Astrocyte of the cerebellum (primary cell): ENCODE measurements around the gene XPNPEP1.

Source experiments
- DNase-seq: peaks from one replicate; pipeline ENCODE4 v3.0.0-alpha.2; 2011; ENCODE audit warnings: low read depth
- H3K4me3 ChIP-seq: 2 replicates; pipeline ENCODE4 v1.5.1; 2011; ENCODE audit warnings: mild to moderate bottlenecking, low read depth, low read length, moderate library complexity
- in situ Hi-C: cut with HindIII; loops from 2 replicates; pipeline ENCODE4 v1.10.0; 2017; ENCODE audit warnings: low sequenced_read_pairs
- TF ChIP-seq, protein P1 (sequence below): IDR thresholded peaks from 2 replicates; pipeline ENCODE4 v1.5.1; 2012; ENCODE audit warnings: low read length, low read depth, moderate library complexity, mild to moderate bottlenecking; ENCODE audit errors: missing control alignments

The XPNPEP1 gene

DNA sequence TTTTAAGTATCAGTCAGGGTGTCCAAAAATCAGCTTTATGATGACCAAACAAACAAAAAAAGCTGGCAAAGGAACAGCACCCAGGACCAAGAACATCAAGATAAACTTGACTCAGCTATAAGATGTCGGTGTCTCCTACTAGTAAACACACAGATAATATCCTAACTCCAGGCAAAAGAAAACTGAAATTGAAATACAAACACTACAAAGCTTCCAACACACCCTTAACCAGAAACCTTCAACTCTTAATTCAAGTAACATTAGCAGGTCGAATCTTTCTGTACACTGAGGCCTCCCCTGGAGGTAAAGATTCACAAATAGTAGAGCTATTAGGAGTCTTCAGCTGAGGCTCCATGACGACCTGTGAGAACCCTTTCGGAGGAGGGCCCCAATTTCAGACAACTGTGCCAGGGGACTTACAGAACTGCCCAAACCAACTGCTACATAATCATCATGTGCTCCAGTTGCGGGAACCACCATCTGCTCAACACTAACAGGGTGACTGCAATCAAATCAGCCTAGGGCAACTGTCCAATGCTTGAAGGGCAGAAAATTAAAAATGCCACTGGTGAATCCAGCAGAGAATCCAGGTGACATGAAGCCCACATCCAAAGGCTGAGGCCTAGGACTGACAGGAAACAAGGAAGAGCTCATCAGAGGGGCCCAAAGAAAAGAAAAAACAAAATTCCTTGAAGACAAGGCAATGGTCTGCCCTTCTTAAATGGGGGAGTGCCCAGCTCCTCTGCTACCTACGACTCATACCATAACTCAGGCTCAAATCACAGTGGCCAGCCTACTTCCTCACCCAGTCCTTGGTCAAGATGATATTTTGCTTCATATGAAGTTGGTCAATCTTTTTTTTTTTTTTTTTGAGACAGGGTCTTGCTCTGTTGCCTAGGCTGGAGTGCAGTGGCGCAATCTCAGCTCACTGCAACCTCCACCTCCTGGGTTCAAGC, 20.0 kb downstream of the XPNPEP1 start:
- in situ Hi-C loops = loop anchor here (5.0 kb wide), 1 partner anchor 94 kb away; no protein-coding TSS in a partner anchor
- H3K4me3 ChIP-seq = no peak overlapping the region
- TF ChIP-seq, protein P1, sequence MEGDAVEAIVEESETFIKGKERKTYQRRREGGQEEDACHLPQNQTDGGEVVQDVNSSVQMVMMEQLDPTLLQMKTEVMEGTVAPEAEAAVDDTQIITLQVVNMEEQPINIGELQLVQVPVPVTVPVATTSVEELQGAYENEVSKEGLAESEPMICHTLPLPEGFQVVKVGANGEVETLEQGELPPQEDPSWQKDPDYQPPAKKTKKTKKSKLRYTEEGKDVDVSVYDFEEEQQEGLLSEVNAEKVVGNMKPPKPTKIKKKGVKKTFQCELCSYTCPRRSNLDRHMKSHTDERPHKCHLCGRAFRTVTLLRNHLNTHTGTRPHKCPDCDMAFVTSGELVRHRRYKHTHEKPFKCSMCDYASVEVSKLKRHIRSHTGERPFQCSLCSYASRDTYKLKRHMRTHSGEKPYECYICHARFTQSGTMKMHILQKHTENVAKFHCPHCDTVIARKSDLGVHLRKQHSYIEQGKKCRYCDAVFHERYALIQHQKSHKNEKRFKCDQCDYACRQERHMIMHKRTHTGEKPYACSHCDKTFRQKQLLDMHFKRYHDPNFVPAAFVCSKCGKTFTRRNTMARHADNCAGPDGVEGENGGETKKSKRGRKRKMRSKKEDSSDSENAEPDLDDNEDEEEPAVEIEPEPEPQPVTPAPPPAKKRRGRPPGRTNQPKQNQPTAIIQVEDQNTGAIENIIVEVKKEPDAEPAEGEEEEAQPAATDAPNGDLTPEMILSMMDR = no peak
- DNase-seq = no peak

DNA sequence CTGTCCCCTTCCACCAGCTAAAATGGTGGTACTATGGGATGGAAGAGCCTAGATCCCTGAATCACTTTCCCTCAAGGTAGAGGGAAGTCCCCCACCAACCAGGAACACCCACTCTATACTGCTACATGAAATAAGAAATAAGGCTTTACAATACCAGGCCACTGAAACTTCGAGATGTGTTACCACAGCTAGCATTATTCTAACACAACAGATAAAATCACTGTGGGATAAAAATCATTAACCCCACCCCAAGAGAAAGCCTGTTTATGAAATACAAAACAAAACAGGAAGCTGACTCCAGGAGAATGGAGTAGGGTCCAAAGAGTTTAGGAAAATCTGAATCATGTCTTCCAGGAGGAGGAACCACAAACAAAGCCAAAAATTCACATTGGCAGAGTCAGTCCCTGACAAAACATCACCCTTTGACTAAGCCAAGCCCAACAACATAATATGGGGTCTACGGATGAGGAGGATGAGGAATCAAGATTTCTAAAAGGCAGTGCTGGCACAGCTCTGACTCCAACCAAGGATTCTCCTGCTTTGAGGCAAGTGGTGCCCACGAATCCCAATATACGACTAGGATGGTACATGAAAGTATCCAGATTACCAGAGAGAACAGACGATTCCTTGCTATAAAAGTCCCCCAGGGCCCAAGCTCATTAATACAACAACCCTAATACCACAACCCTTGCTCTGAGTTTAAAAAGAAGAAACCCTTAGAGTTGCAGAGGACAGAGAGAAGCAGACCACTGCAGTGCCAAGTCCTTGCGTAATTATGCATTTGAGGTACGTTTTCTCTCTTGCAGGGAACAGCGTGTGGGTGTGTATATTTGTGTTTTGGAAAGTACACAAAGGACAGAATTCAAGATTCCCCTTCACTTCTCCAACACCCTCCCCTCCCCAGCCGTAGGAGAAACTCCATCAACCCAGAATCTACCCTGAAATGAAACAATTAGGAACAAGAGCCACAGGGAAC, 23.7 kb downstream of the XPNPEP1 start:
- no peak overlapping the region for H3K4me3 ChIP-seq
- in situ Hi-C loops = loop anchor here (5.0 to 25.0 kb wide), 3 partner anchors 98 to 388 kb away; no protein-coding TSS in a partner anchor
- TF ChIP-seq, protein P1 = no peak
- DNase-seq = no peak

DNA sequence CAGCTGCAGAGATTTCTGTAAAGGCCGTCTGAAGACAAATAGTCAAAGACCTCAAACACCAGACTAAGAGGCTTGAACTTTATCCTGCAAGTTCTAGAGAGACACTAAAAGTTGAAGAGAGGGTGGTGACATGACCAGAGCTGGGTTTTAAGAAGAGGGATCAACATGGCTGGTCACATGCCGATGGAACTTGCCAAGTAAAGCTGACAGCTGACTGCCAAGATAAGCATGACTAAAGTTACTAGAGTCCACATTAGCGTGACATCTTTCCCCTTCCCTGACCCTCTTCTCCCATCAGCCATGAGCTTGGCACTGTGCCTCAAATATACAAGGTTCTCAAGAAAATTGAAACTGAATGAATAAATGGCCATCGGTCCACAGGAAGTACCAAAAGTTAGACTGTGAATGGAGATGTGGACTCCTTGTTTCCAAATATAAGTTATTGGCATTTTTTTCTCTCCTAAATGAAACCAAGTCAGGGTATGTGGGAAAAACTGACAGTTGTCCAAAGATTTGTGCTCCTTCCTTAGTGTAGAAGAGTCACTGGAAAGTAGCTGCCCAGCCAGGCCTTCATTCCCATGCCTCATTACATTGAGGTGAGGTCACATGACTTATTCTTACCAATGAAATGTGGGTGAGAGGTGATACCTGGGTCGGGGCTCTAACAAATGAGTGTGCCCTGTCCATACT, 24.5 kb downstream of the XPNPEP1 start:
- H3K4me3 ChIP-seq = no peak overlapping the region
- in situ Hi-C loops = loop anchor here (25.0 kb wide), 2 partner anchors 188 to 388 kb away; no protein-coding TSS in a partner anchor
- TF ChIP-seq, protein P1 = no peak
- DNase-seq = no peak

DNA sequence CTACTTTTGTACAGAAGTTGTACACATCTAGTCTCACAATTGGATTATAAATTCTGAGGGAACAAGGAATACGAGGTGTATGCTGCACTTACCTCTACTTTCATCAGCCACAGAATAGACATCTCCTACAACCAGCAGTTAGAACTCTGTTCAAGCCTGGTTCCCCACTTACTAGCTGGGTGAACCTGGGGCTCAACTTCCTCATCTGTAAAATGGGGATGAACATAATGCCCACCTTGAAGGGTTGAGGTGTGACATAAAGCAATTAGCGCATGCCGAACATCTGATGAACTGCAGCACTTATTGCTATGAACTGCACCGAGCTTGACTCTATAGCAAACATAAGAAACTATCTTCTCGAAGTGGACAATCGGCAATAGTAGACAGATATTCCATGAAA, 25.3 kb downstream of the XPNPEP1 start:
- TF ChIP-seq, protein P1 = no peak
- DNase-seq = no peak
- in situ Hi-C loops = loop anchor here (25.0 kb wide), 2 partner anchors 189 to 389 kb away; no protein-coding TSS in a partner anchor
- H3K4me3 ChIP-seq = no peak overlapping the region

DNA sequence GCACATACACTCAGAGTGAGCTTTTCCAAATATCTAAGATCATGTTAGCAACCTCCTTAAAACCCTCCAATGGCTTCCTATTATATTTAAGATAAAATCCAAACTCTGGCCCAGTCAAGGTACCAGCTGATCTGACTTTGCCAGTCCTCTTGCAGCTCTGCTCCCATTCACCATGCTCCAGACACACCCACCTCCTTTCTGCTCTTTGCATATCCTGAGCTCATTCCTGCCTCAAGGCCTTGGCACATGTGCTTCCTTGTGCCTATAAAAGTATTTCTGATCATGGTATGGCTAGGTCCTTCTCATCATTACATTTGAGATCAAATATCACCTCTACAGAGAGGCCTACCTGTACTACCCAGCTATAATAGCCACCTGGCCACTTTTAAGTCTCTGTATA, 27.5 kb downstream of the XPNPEP1 start:
- no peak overlapping the region for H3K4me3 ChIP-seq
- in situ Hi-C loops = loop anchor here (25.0 kb wide), 2 partner anchors 191 to 391 kb away; no protein-coding TSS in a partner anchor
- TF ChIP-seq, protein P1 = no peak
- no peak for DNase-seq
